Omental fat pad (tissue), 4 donors: ENCODE data around the gene NDUFS5. TPM values are rescaled to one million over a fixed set of nuclear protein-coding genes. Genes with fewer than 3 reads are reported as not detected.

Experiments used
- ATAC-seq: fragments of 150-250 bp; one replicate; pipeline ENCODE4 v1.9.1; 2016; ENCODE audit warnings: mild to moderate bottlenecking, moderate library complexity; ENCODE audit not compliant: low FRiP score
- DNase-seq: peaks from one replicate; pipeline ENCODE4 v3.0.0-alpha.2; 2019; ENCODE audit warnings: low spot score
- CTCF ChIP-seq, 3 donors: fragments of 450-650 bp; IDR thresholded peaks; one replicate each; pipeline ENCODE4 v1.5.1; 2016 to 2017; ENCODE audit warnings: antibody characterized with exemption in 3 of 3, mild to moderate bottlenecking in 3 of 3, moderate library complexity in 2 of 3
- total RNA-seq, 4 donors: library from RNA; depleted of rRNA; stranded (reverse); fragments of >200 nt; gene quantifications; one replicate each; pipeline ENCODE4 v1.1.0, GENCODE V29; 2016

NDUFS5 gene
- total RNA-seq, 4 donors from 2014 or later, result 304 to 609 (median 443) TPM

GRCh38 chr1:39021426-39021825, 4.7 kb upstream of the NDUFS5 start:
- ATAC-seq, result no peak
- no peak for TF ChIP-seq CTCF (IDR thresholded peaks at IDR 0.05)
- no peak for DNase-seq

GRCh38 chr1:39023140-39023539, 3.0 kb upstream of the NDUFS5 start:
- no peak for ATAC-seq
- no peak for DNase-seq
- TF ChIP-seq CTCF (IDR thresholded peaks at IDR 0.05), result no peak

GRCh38 chr1:39026866-39027507, 837 bp downstream of the NDUFS5 start:
- ATAC-seq (no peak), DNase-seq (no peak)
- no peak for TF ChIP-seq CTCF (IDR thresholded peaks at IDR 0.05)

GRCh38 chr1:39034114-39034654, 8.0 kb downstream of the NDUFS5 start:
- DNase-seq (no peak), ATAC-seq (no peak)
- TF ChIP-seq CTCF (IDR thresholded peaks at IDR 0.05), result no peak

GRCh38 chr1:39036678-39037077, 10.5 kb downstream of the NDUFS5 start:
- no peak for ATAC-seq
- DNase-seq, result no peak
- TF ChIP-seq CTCF (IDR thresholded peaks at IDR 0.05), result no peak

GRCh38 chr1:39043513-39043912, 17.4 kb downstream of the NDUFS5 start:
- no peak for ATAC-seq

More at GRCh38 chr1:39043513-39043912, 17.4 kb downstream of the NDUFS5 start:
- TF ChIP-seq CTCF (IDR thresholded peaks at IDR 0.05), result no peak
- DNase-seq, result no peak
